Activated CD8-positive, alpha-beta T cell treated with anti-CD3 and anti-CD28 coated beads, Interleukin-2, amount 10 ng/mL, durations not matched to agents 7 days and 5 days (primary cell): Measurements from ENCODE around the gene PCDH9. TPM values are rescaled to one million over a fixed set of nuclear protein-coding genes. Genes with fewer than 3 reads are reported as not detected.
"Not testable (repeated sequence)": the region's sequence is repeated elsewhere in the genome, so short reads cannot be mapped to it uniquely, and the experiment has no call there.

Experiments
- ATAC-seq: fragments of 150-1000 bp; cut with Tn5 transposase; one replicate; pipeline ENCODE4 v1.10.0; 2021; ENCODE audit warnings: moderate library complexity
- CTCF ChIA-PET: fragments of 350-600 bp; sonication (Branson Sonifier 250); formaldehyde crosslinking; loops from one replicate; lab custom pipeline; 2021; ENCODE audit warnings: antibody characterized with exemption; lab: Charles Lee
- POLR2A ChIA-PET: fragments of 350-600 bp; sonication (Branson Sonifier 250); formaldehyde crosslinking; loops from one replicate; lab custom pipeline; 2021; ENCODE audit warnings: antibody characterized with exemption; lab: Charles Lee
- DNase-seq: peaks from one replicate; pipeline ENCODE4 v3.0.0-alpha.2; 2020
- H3K27ac Mint-ChIP-seq: one replicate; pipeline ENCODE4 v1.8.0; 2021; ENCODE audit warnings: mild to moderate bottlenecking, mixed read lengths
- H3K27me3 Mint-ChIP-seq: one replicate; pipeline ENCODE4 v1.8.0; 2021; ENCODE audit warnings: low read depth, mixed read lengths
- H3K36me3 Mint-ChIP-seq: one replicate; pipeline ENCODE4 v1.8.0; 2021; ENCODE audit warnings: low read depth, mixed read lengths
- H3K4me1 Mint-ChIP-seq: one replicate; pipeline ENCODE4 v1.8.0; 2021; ENCODE audit warnings: low read depth, mixed read lengths
- H3K4me3 Mint-ChIP-seq: one replicate; pipeline ENCODE4 v1.8.0; 2021; ENCODE audit warnings: mild to moderate bottlenecking, mixed read lengths
- H3K9me3 Mint-ChIP-seq: one replicate; pipeline ENCODE4 v1.8.0; 2022; ENCODE audit warnings: mixed read lengths; ENCODE audit not compliant: insufficient read depth
- total RNA-seq, 2 experiments: library from RNA; stranded (reverse); gene quantifications; one replicate each; pipeline ENCODE4 v1.2.3, GENCODE V29; 2021

PCDH9 gene
- total RNA-seq, 2 experiments from 2014 or later, result 0.08 to 0.13 TPM

- no peaks in the 10 kb centered on the region for H3K27me3 Mint-ChIP-seq
- CTCF ChIA-PET, result no interaction called here
- H3K36me3 Mint-ChIP-seq, result no peaks in the 10 kb centered on the region
- no peaks in the 10 kb centered on the region for H3K9me3 Mint-ChIP-seq
- H3K4me3 Mint-ChIP-seq, result no peak overlapping the region
- H3K27ac Mint-ChIP-seq, result no peak overlapping the region
- H3K4me1 Mint-ChIP-seq, result no peaks in the 10 kb centered on the region
- POLR2A ChIA-PET, result no interaction called here
- DNase-seq (no peak), ATAC-seq (no peak)
Measured at GRCh38 chr13:66627512-66627911, 602.6 kb downstream of the PCDH9 start.

DNA sequence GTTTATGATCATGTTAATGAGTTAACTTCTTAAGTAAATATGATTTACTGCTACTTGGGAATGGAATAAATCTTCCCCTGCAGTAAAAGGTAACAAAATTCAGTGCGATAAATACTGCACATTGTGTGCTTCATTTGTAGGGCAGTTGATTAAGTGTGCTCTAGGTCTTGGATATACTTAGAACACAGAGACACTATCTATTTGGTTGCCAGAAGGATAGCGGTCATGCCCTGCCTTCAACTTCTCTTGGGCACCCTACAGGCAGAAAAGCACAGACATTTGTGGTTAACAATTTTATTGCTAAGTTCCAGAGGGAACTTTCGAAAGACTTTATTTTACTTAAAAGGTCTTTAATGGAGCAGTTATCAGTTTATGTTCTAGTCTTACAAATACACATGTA lies 605.8 kb downstream of the PCDH9 start:
- no peak overlapping the region for H3K4me3 Mint-ChIP-seq
- H3K36me3 Mint-ChIP-seq, result no peaks in the 10 kb centered on the region
- POLR2A ChIA-PET, result no interaction called here
- CTCF ChIA-PET, result no interaction called here
- H3K27ac Mint-ChIP-seq, result no peak overlapping the region
- no peaks in the 10 kb centered on the region for H3K4me1 Mint-ChIP-seq
- DNase-seq (no peak), ATAC-seq (no peak)
- H3K9me3 Mint-ChIP-seq, result no peaks in the 10 kb centered on the region
- no peaks in the 10 kb centered on the region for H3K27me3 Mint-ChIP-seq

DNA sequence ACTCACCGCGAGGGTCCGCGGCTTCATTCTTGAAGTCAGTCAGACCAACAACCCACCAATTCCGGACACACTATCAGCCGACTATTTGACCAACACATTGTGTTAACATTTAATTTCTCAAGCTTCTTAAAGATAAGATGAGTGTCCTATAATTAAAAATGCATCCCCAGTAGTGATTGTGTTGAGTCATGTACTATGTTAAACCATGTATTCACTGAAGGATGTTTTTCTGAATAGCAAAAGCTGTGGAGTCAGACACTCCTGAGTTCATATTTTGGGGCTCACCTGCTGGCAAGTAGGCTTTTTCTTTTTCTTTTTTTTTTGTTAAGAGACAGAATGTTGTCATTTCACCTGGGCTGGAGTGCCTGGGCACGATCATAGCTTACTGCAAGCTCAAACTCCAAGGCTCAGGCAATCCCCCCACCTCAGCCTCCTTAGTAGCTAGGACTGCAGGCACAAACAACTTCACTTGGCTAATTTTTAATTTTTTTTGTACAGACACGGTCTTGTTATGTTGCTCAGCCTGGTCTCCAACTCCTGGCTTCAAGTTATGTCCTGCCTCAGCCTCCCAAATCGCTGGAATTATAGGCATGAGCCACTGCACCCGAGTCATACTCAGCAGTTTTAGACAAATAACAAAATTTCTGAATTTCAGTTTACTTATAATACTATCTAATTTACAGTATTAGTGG lies 606.9 kb downstream of the PCDH9 start:
- no peaks in the 10 kb centered on the region for H3K36me3 Mint-ChIP-seq
- no peak for DNase-seq
- no peaks in the 10 kb centered on the region for H3K9me3 Mint-ChIP-seq
- H3K4me1 Mint-ChIP-seq, result no peaks in the 10 kb centered on the region
- H3K27ac Mint-ChIP-seq, result no peak overlapping the region
- ChIA-PET POLR2A (no interaction called here), CTCF (no interaction called here)
- no peak overlapping the region for H3K4me3 Mint-ChIP-seq
- ATAC-seq, result no peak
- no peaks in the 10 kb centered on the region for H3K27me3 Mint-ChIP-seq

DNA sequence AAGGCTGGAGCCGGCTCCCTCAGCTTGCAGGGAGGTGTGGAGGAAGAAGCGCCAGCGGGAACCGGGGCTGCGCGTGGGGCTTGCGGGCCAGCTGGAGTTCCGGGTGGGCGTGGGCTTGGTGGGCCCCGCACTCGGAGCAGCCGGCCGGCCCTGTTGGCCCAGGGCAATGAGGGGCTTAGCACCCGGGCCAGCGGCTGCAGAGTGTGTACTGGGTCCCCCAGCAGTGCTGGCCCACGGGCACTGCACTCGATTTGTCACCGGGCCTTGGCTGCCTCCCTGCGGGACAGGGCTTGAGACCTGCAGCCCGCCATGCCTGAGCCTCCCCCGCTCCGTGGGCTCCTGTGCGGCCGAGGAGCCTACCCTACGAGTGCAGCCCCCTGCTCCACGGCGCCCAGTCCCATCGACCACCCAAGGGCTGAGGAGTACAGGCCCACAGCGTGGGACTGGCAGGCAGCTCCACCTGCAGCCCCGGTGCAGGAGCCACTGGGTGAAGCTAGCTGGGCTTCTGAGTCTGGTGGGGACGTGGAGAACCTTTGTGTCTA lies 608.2 kb downstream of the PCDH9 start:
- H3K4me1 Mint-ChIP-seq, H3K4me3 Mint-ChIP-seq, H3K36me3 Mint-ChIP-seq, H3K27me3 Mint-ChIP-seq, ATAC-seq, H3K27ac Mint-ChIP-seq, H3K9me3 Mint-ChIP-seq, CTCF ChIA-PET, DNase-seq, POLR2A ChIA-PET: not testable (repeated sequence)

DNA sequence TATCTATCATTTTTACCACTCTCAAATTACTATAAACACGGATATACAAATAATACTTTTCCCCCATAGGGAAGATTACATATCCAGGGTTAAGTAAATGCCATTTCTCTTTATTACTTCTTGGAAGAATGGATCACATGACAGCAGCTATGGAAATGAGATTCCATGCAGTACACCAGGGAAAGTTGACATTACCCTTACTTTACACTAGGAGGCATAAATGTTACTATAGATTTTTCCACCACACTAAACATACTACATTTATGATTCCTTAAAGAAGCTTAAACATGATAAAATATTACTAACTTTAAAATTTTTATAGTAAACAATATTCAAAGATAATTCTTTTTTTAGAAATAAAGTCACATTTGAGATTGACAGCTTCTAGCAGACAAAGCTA lies 611.4 kb downstream of the PCDH9 start:
- ATAC-seq, result no peak
- no peaks in the 10 kb centered on the region for H3K4me1 Mint-ChIP-seq
- CTCF ChIA-PET, result no interaction called here
- H3K4me3 Mint-ChIP-seq, result no peak overlapping the region
- H3K9me3 Mint-ChIP-seq, result no peaks in the 10 kb centered on the region
- H3K27me3 Mint-ChIP-seq, result no peaks in the 10 kb centered on the region
- DNase-seq, result no peak
- POLR2A ChIA-PET, result no interaction called here
- no peak overlapping the region for H3K27ac Mint-ChIP-seq
- no peaks in the 10 kb centered on the region for H3K36me3 Mint-ChIP-seq

GRCh38 chr13:66617786-66618185 lies 612.4 kb downstream of the PCDH9 start:
- ChIA-PET POLR2A (no interaction called here), CTCF (no interaction called here)
- ATAC-seq, result no peak
- H3K27ac Mint-ChIP-seq, result no peak overlapping the region
- no peak overlapping the region for H3K4me3 Mint-ChIP-seq
- H3K4me1 Mint-ChIP-seq, result no peaks in the 10 kb centered on the region
- no peaks in the 10 kb centered on the region for H3K36me3 Mint-ChIP-seq
- no peaks in the 10 kb centered on the region for H3K27me3 Mint-ChIP-seq
- no peak for DNase-seq
- H3K9me3 Mint-ChIP-seq, result no peaks in the 10 kb centered on the region

DNA sequence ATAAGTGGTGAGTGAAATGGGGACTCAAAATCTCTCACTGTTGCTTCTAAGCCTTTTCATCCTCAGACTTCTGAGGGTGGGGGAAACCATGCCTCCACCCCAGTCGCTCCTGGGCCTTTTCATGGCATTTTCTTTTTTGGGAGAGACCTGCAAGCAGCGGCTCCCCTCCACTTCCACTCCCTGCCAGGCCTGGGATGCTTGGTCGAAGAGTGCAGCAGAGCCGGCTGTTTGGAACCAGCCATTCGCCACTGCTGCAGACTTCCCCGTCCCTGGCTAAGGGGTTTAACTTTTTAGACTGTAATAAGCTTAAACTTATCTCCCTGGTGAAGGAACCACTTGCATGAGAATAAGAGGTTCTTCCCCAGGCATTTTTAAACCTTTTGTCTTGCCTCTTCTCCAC lies 617.2 kb downstream of the PCDH9 start:
- POLR2A ChIA-PET, result no interaction called here
- CTCF ChIA-PET, result no interaction called here
- H3K4me1 Mint-ChIP-seq, result no peaks in the 10 kb centered on the region
- ATAC-seq, result no peak
- no peak overlapping the region for H3K27ac Mint-ChIP-seq
- no peak for DNase-seq
- no peak overlapping the region for H3K4me3 Mint-ChIP-seq
- no peaks in the 10 kb centered on the region for H3K36me3 Mint-ChIP-seq
- no peaks in the 10 kb centered on the region for H3K27me3 Mint-ChIP-seq
- H3K9me3 Mint-ChIP-seq, result no peaks in the 10 kb centered on the region

GRCh38 chr13:66586489-66586888 lies 643.6 kb downstream of the PCDH9 start:
- H3K4me3 Mint-ChIP-seq, result no peak overlapping the region
- CTCF ChIA-PET, result no interaction called here
- no peak overlapping the region for H3K27ac Mint-ChIP-seq
- DNase-seq, result no peak
- POLR2A ChIA-PET, result no interaction called here
- no peak for ATAC-seq
- no peaks in the 10 kb centered on the region for H3K36me3 Mint-ChIP-seq
- no peaks in the 10 kb centered on the region for H3K9me3 Mint-ChIP-seq
- no peaks in the 10 kb centered on the region for H3K27me3 Mint-ChIP-seq
- H3K4me1 Mint-ChIP-seq, result no peaks in the 10 kb centered on the region

DNA sequence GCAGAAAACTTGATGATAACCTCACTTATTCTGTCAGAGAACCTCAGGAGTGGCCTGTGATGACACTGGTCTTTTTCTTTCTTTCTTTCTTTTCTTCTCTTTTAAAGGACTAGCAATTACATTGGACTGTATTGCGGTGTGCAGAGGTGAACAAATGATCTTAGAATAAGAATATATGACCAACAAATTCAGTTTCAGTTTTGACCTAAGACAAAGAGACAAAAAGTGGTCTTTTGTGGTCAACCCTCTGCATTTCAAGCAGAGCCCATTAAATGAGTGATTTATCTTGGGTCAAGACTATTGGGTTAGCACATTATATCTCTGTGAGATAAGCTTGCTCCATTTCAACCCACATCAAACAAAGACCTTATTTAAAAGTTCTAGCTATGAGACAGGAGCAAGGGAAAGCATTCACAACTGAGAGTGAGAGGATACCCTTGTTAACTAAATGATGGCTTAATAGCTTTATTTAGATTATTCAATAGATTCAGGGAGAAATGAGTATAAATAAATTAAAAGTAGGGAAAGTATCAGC lies 644.4 kb downstream of the PCDH9 start:
- no peaks in the 10 kb centered on the region for H3K9me3 Mint-ChIP-seq
- ATAC-seq, result no peak

GRCh38 chr13:66581675-66582074 lies 648.5 kb downstream of the PCDH9 start:
- Mint-ChIP-seq H3K4me3 (no peak overlapping the region), H3K27me3 (no peaks in the 10 kb centered on the region), H3K27ac (no peak overlapping the region), H3K9me3 (no peaks in the 10 kb centered on the region), H3K36me3 (no peaks in the 10 kb centered on the region), H3K4me1 (no peaks in the 10 kb centered on the region)
- CTCF ChIA-PET, result no interaction called here
- ATAC-seq (no peak), DNase-seq (no peak)
- POLR2A ChIA-PET, result no interaction called here

More for the DNA sequence above, 644.4 kb downstream of the PCDH9 start:
- no peak overlapping the region for H3K27ac Mint-ChIP-seq
- ChIA-PET POLR2A (no interaction called here), CTCF (no interaction called here)
- no peak for DNase-seq
- no peaks in the 10 kb centered on the region for H3K27me3 Mint-ChIP-seq
- no peaks in the 10 kb centered on the region for H3K36me3 Mint-ChIP-seq
- no peaks in the 10 kb centered on the region for H3K4me1 Mint-ChIP-seq
- H3K4me3 Mint-ChIP-seq, result no peak overlapping the region

DNA sequence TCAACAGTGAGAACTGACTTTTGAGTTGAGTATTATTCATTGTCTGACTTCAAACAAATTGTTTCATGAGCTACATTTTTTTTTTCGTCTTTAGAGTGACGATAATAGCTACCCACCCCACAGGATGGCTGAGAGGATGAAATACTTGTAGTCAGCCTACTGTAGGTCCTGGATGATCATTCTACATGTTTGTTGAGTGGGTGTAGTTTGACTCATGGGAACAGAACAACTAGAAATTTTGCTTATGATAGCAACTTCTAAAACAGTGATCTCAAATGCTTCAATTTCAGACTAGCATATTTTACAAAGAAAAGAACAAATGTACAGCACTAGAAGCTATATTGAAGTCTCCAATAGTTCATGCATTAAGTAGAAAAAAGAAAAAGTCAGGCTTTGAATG lies 651.8 kb downstream of the PCDH9 start:
- ATAC-seq (no peak), DNase-seq (no peak)
- H3K36me3 Mint-ChIP-seq, result no peaks in the 10 kb centered on the region
- H3K4me3 Mint-ChIP-seq, result no peak overlapping the region
- H3K4me1 Mint-ChIP-seq, result no peaks in the 10 kb centered on the region
- H3K27ac Mint-ChIP-seq, result no peak overlapping the region
- H3K9me3 Mint-ChIP-seq, result no peaks in the 10 kb centered on the region
- H3K27me3 Mint-ChIP-seq, result no peaks in the 10 kb centered on the region
- POLR2A ChIA-PET, result no interaction called here
- CTCF ChIA-PET, result no interaction called here

DNA sequence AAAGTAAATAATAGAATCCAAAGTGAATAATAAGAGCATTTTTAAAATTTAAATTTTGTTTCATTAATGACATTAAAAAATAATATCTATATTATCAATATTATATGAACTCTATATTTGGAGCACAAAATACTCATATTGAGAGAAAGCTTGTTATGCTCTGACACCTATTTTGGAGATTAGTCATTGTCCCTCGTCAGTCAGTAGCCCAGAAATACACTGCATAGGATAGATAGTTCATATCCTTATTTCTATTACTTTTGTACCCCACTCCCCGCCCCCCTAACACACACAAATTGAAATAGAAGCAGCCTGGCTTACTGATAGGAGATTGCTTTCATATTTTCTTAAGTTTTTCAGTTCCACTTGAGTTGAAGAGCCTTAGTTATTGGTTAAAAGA lies 652.8 kb downstream of the PCDH9 start:
- ATAC-seq, result no peak
- DNase-seq, result no peak
- no peaks in the 10 kb centered on the region for H3K9me3 Mint-ChIP-seq
- no peaks in the 10 kb centered on the region for H3K27me3 Mint-ChIP-seq
- CTCF ChIA-PET, result no interaction called here
- H3K4me3 Mint-ChIP-seq, result no peak overlapping the region
- no peaks in the 10 kb centered on the region for H3K36me3 Mint-ChIP-seq
- H3K27ac Mint-ChIP-seq, result no peak overlapping the region
- no peaks in the 10 kb centered on the region for H3K4me1 Mint-ChIP-seq
- POLR2A ChIA-PET, result no interaction called here
